ENCODE results near the gene GRK3. TPM values are rescaled to one million over a fixed set of nuclear protein-coding genes. Genes with fewer than 3 reads are reported as not detected.

GRK3 gene
- total RNA-seq, 4 donors from 2014 or later: 3.6 to 10.9 (median 7.1) TPM

GRCh38 chr22:25660336-25660735 is 95.9 kb downstream of the GRK3 start:
- H3K4me1 ChIP-seq: peaks cover 24% of the 10 kb centered on the region
- 81% methylated on average over 3 of the region's 3 CpGs for WGBS
- DNase-seq (ENCODE audit: low spot score in 2 of 2): no peak
- no peak overlapping the region for H3K27ac ChIP-seq
- no peak overlapping the region for H3K4me3 ChIP-seq
- no peaks in the 10 kb centered on the region for H3K9me3 ChIP-seq
- no peaks in the 10 kb centered on the region for H3K27me3 ChIP-seq
- TF ChIP-seq POLR2A (IDR thresholded peaks at IDR 0.05) (no peak), EP300 (IDR thresholded peaks at IDR 0.05) (no peak), POLR2AphosphoS5 (IDR thresholded peaks at IDR 0.05) (no peak), CTCF (IDR thresholded peaks at IDR 0.05) (no peak)
- no peaks in the 10 kb centered on the region for H3K36me3 ChIP-seq

GRCh38 chr22:25661073-25661472 is 96.6 kb downstream of the GRK3 start:
- no peak for DNase-seq (ENCODE audit: low spot score in 2 of 2)
- Histone ChIP-seq H3K4me1 (peaks cover 27% of the 10 kb centered on the region), H3K36me3 (no peaks in the 10 kb centered on the region), H3K4me3 (no peak overlapping the region), H3K9me3 (no peaks in the 10 kb centered on the region), H3K27me3 (no peaks in the 10 kb centered on the region), H3K27ac (no peak overlapping the region)
- 18% methylated on average over 2 of the region's 2 CpGs for WGBS
- no peak for TF ChIP-seq EP300 (IDR thresholded peaks at IDR 0.05)
- TF ChIP-seq POLR2AphosphoS5 (IDR thresholded peaks at IDR 0.05): no peak
- no peak for TF ChIP-seq CTCF (IDR thresholded peaks at IDR 0.05)
- no peak for TF ChIP-seq POLR2A (IDR thresholded peaks at IDR 0.05)

GRCh38 chr22:25663654-25664053 is 99.2 kb downstream of the GRK3 start:
- no peak overlapping the region for H3K4me3 ChIP-seq
- H3K9me3 ChIP-seq: no peaks in the 10 kb centered on the region
- no peaks in the 10 kb centered on the region for H3K36me3 ChIP-seq
- DNase-seq (ENCODE audit: low spot score in 2 of 2): no peak
- TF ChIP-seq EP300 (IDR thresholded peaks at IDR 0.05): no peak
- TF ChIP-seq CTCF (IDR thresholded peaks at IDR 0.05): no peak
- no peak for TF ChIP-seq POLR2AphosphoS5 (IDR thresholded peaks at IDR 0.05)
- TF ChIP-seq POLR2A (IDR thresholded peaks at IDR 0.05): no peak
- H3K4me1 ChIP-seq: peaks cover 52% of the 10 kb centered on the region
- H3K27ac ChIP-seq: no peak overlapping the region
- 73% methylated on average over 4 of the region's 4 CpGs for WGBS
- H3K27me3 ChIP-seq: no peaks in the 10 kb centered on the region

- peak; percentile 84 to 87 for DNase-seq (ENCODE audit: low spot score in 2 of 2)
- TF ChIP-seq CTCF (IDR thresholded peaks at IDR 0.05) (no peak), POLR2AphosphoS5 (IDR thresholded peaks at IDR 0.05) (peak in 1 of 3 donors; percentile 51), EP300 (IDR thresholded peaks at IDR 0.05) (no peak)
- Histone ChIP-seq H3K27me3 (no peaks in the 10 kb centered on the region), H3K36me3 (no peaks in the 10 kb centered on the region), H3K9me3 (no peaks in the 10 kb centered on the region), H3K27ac (no peak overlapping the region), H3K4me1 (peaks cover 50% of the 10 kb centered on the region), H3K4me3 (no peak overlapping the region)
- 54% methylated on average over 8 of the region's 8 CpGs for whole genome bisulfite sequencing
Observed at GRCh38 chr22:25666308-25666707, 101.8 kb downstream of the GRK3 start.

- H3K27ac ChIP-seq: no peak overlapping the region
- no peaks in the 10 kb centered on the region for H3K36me3 ChIP-seq
- DNase-seq (ENCODE audit: low spot score in 2 of 2): peak in 1 of 2 donors; percentile 71
- no peak overlapping the region for H3K4me3 ChIP-seq
- H3K4me1 ChIP-seq: peaks cover 40% of the 10 kb centered on the region
- no peaks in the 10 kb centered on the region for H3K9me3 ChIP-seq
- no peak for TF ChIP-seq EP300 (IDR thresholded peaks at IDR 0.05)
- no peak for TF ChIP-seq POLR2A (IDR thresholded peaks at IDR 0.05)
- peak in 1 of 3 donors; percentile 60 for TF ChIP-seq POLR2AphosphoS5 (IDR thresholded peaks at IDR 0.05)
- no peak for TF ChIP-seq CTCF (IDR thresholded peaks at IDR 0.05)
- 8% methylated on average over 2 of the region's 2 CpGs for WGBS
- no peaks in the 10 kb centered on the region for H3K27me3 ChIP-seq
Observed at GRCh38 chr22:25668437-25668836, 104.0 kb downstream of the GRK3 start.

All from suprapubic skin (tissue), 4 donors.